Measurements from ENCODE around the gene NAB2.
"Not testable (repeated sequence)": the region's sequence is repeated elsewhere in the genome, so short reads cannot be mapped to it uniquely, and the experiment has no call there.

The NAB2 gene

DNA sequence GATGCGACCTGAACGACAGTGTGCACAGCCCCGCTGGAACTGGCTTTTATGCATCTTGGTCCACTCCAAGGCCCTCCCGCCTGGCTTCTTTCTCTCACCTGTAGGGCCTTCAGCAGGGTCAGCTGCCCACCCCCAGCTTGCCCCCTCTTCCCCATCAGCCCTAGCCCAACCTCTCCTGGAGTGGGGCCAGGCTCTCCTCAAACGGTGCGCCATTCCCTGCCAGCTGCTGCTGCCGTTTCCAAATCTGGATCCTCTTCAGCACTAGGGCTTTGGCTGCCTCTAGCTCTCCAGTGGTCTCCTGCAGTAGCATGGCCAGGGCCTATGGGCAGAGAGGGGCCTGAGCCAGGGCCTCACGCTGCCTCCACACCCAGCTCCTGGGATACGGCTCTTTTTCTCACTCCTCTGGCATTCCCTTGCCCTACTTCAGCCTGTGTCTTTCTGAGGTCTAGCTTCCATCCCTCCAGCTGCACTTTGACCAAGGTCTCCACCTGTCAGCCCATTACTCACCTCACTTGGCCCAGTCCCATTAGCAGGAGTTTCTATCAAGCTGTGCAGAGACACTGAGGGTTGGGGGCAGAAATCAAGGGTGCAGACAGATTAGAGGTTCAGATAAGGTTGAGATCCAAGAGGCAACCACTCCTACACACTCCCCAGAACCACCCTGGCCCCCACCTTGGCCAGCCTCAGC lies 17.3 kb downstream of the NAB2 start:
- no peak for DNase-seq (ENCODE audit: low read depth, low spot score)
- H3K4me3 ChIP-seq (ENCODE audit: low read length), result no peak overlapping the region

- no peak for DNase-seq (ENCODE audit: low read depth, low spot score)
- H3K4me3 ChIP-seq (ENCODE audit: low read length), result no peak overlapping the region
These were observed 18.7 kb downstream of the NAB2 start for GRCh38 chr12:57107456-57108155.

GRCh38 chr12:57109207-57110103 lies 20.5 kb downstream of the NAB2 start:
- peak overlapping the region; percentile 93 for H3K4me3 ChIP-seq (ENCODE audit: low read length)
- no peak for DNase-seq (ENCODE audit: low read depth, low spot score)

- peak overlapping the region; percentile 93 for H3K4me3 ChIP-seq (ENCODE audit: low read length)
- peak; percentile 80 for DNase-seq (ENCODE audit: low read depth, low spot score)
These were observed 21.5 kb downstream of the NAB2 start for GRCh38 chr12:57110104-57111030.

- peak; percentile 87 for DNase-seq (ENCODE audit: low read depth, low spot score)
- H3K4me3 ChIP-seq (ENCODE audit: low read length), result peak within 1 kb of the TSS; percentile 93
These were observed 22.3 kb downstream of the NAB2 start, which contains the start of gene STAT6 for GRCh38 chr12:57111031-57111734. Gene STAT6, minus strand, starts transcription at chr12:57111362. Its CDS starts 3,084 bp downstream, at chr12:57108278.

GRCh38 chr12:57112492-57113294 lies 23.8 kb downstream of the NAB2 start:
- peak overlapping the region; percentile 93 for H3K4me3 ChIP-seq (ENCODE audit: low read length)
- DNase-seq (ENCODE audit: low read depth, low spot score), result peak; percentile 89

DNA sequence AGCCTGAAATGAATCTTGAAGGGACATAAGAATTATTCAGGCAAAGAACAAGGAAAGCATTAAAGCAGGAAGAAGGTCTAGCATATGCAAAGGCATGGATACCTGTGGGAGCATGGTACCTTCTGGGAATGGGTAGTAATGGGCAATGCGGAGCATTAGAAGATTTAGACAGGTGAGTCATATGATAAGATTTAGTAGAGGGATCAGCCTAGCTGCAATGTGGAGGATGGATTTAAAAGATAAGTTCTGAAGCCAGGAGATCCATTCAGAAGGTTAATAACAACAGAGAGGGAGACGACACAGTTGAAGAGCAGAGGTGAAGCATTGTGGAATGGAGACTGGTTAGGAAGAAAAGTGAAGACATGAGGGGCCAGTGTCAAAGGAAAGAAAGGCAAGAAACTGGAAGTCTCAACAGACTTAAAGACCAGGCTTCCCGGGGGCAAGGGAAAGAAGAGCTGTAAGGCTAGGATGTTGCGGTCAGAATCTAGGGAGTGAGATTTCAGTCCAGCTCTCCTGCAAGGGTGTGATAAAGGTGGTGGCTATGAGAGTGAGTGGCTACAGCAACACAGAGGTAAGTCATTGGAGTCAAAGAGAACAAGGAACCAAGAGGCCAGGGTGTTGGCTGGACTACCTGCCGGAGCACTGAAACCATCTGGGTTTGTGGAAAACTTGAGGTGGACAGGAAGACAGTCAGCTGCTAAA lies 27.8 kb downstream of the NAB2 start:
- DNase-seq (ENCODE audit: low read depth, low spot score), result no peak
- H3K4me3 ChIP-seq (ENCODE audit: low read length), result no peak overlapping the region

DNA sequence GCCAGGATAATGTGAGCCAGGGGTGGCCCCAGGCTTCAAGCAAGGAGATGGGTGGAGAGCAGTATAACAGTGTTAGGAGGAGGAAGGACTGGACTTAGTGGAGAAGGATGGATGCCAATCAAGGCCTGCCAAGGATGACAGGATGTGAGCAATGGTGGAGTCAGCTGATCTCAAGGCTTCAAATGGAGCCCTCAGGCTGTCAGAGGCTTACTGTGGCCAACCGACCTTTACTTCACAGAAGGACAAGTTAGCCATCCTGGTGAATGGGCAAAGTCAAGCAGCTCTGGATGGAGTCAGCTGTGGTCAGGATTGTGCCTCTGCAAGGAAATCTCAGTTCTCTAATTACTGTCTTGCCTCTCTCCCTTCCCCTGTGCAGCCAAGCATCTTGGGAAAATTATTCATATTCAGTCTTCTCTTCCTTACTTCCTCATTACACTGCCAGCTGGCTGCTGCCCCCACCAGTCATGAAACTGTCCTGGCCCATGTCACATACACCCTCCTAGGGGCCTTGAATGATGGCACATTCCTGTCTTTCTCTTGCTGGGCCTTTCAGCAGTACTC lies 29.9 kb downstream of the NAB2 start:
- DNase-seq (ENCODE audit: low read depth, low spot score), result no peak
- no peak overlapping the region for H3K4me3 ChIP-seq (ENCODE audit: low read length)

DNA sequence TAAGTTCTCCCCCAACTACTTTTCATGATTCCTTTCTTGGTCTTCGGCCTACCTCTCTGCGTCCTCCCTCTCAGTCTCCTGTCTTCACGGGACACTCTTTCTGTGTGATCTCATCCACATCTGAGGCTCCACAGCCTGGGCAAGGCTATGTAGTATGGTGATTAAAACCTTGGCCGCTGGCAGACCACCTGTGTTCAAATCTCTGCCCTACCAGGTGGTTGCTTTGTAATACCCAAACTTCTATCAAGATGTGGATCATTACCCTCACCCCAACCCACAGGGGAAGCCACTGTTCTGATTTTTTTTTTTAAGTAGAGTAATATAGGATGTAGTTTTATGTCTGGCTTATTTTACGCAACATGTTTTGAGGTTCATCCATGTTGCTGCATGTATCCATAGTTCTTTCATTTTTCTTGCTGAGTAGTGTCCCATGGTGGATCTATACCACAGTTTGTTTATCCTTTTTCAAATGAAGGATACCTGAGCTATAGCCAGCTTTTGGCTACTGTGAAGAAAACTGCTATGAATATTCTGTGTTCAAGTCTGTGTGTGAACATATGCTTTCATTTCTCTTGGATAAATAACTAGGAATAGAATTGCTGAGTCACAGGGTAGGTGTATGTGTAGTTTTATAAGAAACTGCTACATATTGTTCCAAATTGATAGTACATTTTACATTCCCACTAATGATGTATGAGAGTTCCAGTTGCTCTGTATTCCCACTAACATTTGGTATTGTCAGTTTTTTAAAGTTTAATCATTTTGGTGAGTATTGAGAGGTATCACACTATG lies 30.6 kb downstream of the NAB2 start:
- DNase-seq (ENCODE audit: low read depth, low spot score), result no peak
- no peak overlapping the region for H3K4me3 ChIP-seq (ENCODE audit: low read length)

DNA sequence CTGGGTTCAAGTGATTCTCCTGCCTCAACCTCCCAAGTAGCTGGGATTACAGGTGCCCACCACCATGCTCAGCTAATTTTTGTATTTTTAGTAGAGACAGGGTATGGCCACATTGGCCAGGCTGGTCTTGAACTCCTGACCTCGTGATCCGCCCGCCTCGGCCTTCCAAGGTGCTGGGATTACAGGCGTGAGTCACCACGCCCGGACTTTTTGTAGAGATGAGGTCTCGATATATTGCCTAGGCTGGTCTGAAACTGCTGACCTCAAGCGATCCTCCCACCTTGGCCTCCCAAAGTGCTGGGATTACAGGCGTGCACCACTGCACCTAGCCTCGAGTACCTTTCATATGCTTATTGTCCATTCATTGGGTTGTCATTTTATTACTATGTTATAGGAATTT lies 31.8 kb downstream of the NAB2 start:
- not testable (repeated sequence) for DNase-seq (ENCODE audit: low read depth, low spot score); H3K4me3 ChIP-seq (ENCODE audit: low read length)

- H3K4me3 ChIP-seq (ENCODE audit: low read length), result no peak overlapping the region
- DNase-seq (ENCODE audit: low read depth, low spot score), result no peak
These were observed 34.9 kb downstream of the NAB2 start for GRCh38 chr12:57123813-57124212.

- no peak overlapping the region for H3K4me3 ChIP-seq (ENCODE audit: low read length)
- DNase-seq (ENCODE audit: low read depth, low spot score), result peak; percentile 71
These were observed 35.5 kb downstream of the NAB2 start for GRCh38 chr12:57124261-57124877.

GRCh38 chr12:57126061-57126460 lies 37.1 kb downstream of the NAB2 start:
- no peak for DNase-seq (ENCODE audit: low read depth, low spot score)
- no peak overlapping the region for H3K4me3 ChIP-seq (ENCODE audit: low read length)

GRCh38 chr12:57126561-57126960 lies 37.6 kb downstream of the NAB2 start:
- no peak for DNase-seq (ENCODE audit: low read depth, low spot score)
- H3K4me3 ChIP-seq (ENCODE audit: low read length), result no peak overlapping the region

- peak overlapping the region; percentile 79 for H3K4me3 ChIP-seq (ENCODE audit: low read length)
- DNase-seq (ENCODE audit: low read depth, low spot score), result no peak
These were observed 38.3 kb downstream of the NAB2 start for GRCh38 chr12:57127101-57127725.

Data from Jurkat, Clone E6-1 (cell line).